GM23338 (cell line): Measurements from ENCODE around the gene LOXL4. TPM values are rescaled to one million over a fixed set of nuclear protein-coding genes. Genes with fewer than 3 reads are reported as not detected.

Experiments used
- ATAC-seq: fragments of 200-7000 bp; cut with Tn5 transposase; 3 replicates; pipeline ENCODE4 v1.9.1; 2020
- DNase-seq: peaks from one replicate; pipeline ENCODE4 v3.0.0-alpha.2; 2015; ENCODE audit warnings: low spot score
- H2AFZ ChIP-seq: fragments of 200-600 bp; sonication (generic); 2 replicates; pipeline ENCODE4 v1.8.0; 2016; ENCODE audit warnings: antibody characterized with exemption, mild to moderate bottlenecking, moderate library complexity
- H3F3A ChIP-seq: fragments of 200-600 bp; sonication (generic); replicated peaks from 2 replicates; pipeline ENCODE4 v1.8.0; 2017; ENCODE audit warnings: antibody characterized with exemption, mixed run types, low read depth
- H3K27ac ChIP-seq: fragments of 200-600 bp; sonication (generic); 2 replicates; pipeline ENCODE4 v1.6.1; 2016; ENCODE audit warnings: low read depth
- H3K27me3 ChIP-seq: fragments of 200-600 bp; sonication (generic); 2 replicates; pipeline ENCODE4 v1.8.0; 2016; ENCODE audit warnings: mild to moderate bottlenecking, mixed run types, moderate library complexity; ENCODE audit not compliant: insufficient read depth
- H3K36me3 ChIP-seq: fragments of 200-600 bp; sonication (generic); 2 replicates; pipeline ENCODE4 v1.8.0; 2016; ENCODE audit warnings: mild to moderate bottlenecking; ENCODE audit not compliant: insufficient read depth
- H3K4me1 ChIP-seq: fragments of 200-600 bp; sonication (generic); 2 replicates; pipeline ENCODE4 v1.8.0; 2016; ENCODE audit warnings: mild to moderate bottlenecking, moderate library complexity; ENCODE audit not compliant: insufficient read depth
- H3K4me2 ChIP-seq: fragments of 200-600 bp; sonication (generic); 2 replicates; pipeline ENCODE4 v1.7.1; 2017; ENCODE audit warnings: mixed run types
- H3K4me3 ChIP-seq: fragments of 200-600 bp; sonication (generic); 2 replicates; pipeline ENCODE4 v1.6.1; 2016; ENCODE audit warnings: mixed run types
- H3K79me2 ChIP-seq: fragments of 200-600 bp; sonication (generic); replicated peaks from 2 replicates; pipeline ENCODE4 v1.8.0; 2017; ENCODE audit warnings: mild to moderate bottlenecking; ENCODE audit not compliant: insufficient read depth
- H3K9me2 ChIP-seq: fragments of 200-600 bp; sonication (generic); 2 replicates; pipeline ENCODE4 v1.8.0; 2017; ENCODE audit not compliant: insufficient read depth
- H4K20me1 ChIP-seq: fragments of 200-600 bp; sonication (generic); replicated peaks from 2 replicates; pipeline ENCODE4 v1.8.0; 2017; ENCODE audit warnings: mild to moderate bottlenecking; ENCODE audit not compliant: insufficient read depth
- H3K27ac Mint-ChIP-seq: 2 replicates; pipeline ENCODE4 v1.8.0; 2020; ENCODE audit warnings: inconsistent platforms, mild to moderate bottlenecking, moderate library complexity, mixed read lengths
- H3K27me3 Mint-ChIP-seq: 3 replicates; pipeline ENCODE4 v1.8.0; 2022; ENCODE audit warnings: low read depth, mild to moderate bottlenecking, moderate library complexity, mixed read lengths, inconsistent platforms; ENCODE audit not compliant: insufficient read depth, poor library complexity
- H3K36me3 Mint-ChIP-seq: 3 replicates; pipeline ENCODE4 v1.8.0; 2021; ENCODE audit warnings: low read depth, mild to moderate bottlenecking, inconsistent platforms, moderate library complexity, mixed read lengths
- H3K4me1 Mint-ChIP-seq: 3 replicates; pipeline ENCODE4 v1.8.0; 2020; ENCODE audit warnings: mild to moderate bottlenecking, inconsistent platforms, mixed read lengths
- H3K4me3 Mint-ChIP-seq: 3 replicates; pipeline ENCODE4 v1.8.0; 2021; ENCODE audit warnings: moderate library complexity, mild to moderate bottlenecking, inconsistent platforms, mixed read lengths
- H3K9me3 Mint-ChIP-seq: 3 replicates; pipeline ENCODE4 v1.8.0; 2020; ENCODE audit warnings: moderate library complexity, mild to moderate bottlenecking, inconsistent platforms, mixed read lengths
- CREB1 ChIP-seq: fragments of 250-450 bp; sonication (Bioruptor Pico); IDR thresholded peaks from 2 replicates; pipeline ENCODE4 v1.5.0; 2020; ENCODE audit warnings: low read depth, mild to moderate bottlenecking, moderate library complexity
- CTCF ChIP-seq, 2 experiments: fragments of 200-600 bp in 1 of 2; sonication (generic) in 1 of 2; conservative IDR thresholded peaks; 2 replicates each; pipeline versions ENCODE4 v1.5.1 to v1.6.1; 2016 to 2017; ENCODE audit warnings: antibody characterized with exemption in 2 of 2, low read depth in 2 of 2, mild to moderate bottlenecking in 2 of 2, moderate library complexity in 1 of 2
- NANOG ChIP-seq: IDR thresholded peaks from 2 replicates; pipeline ENCODE4 v1.6.1; 2016; ENCODE audit warnings: antibody characterized with exemption, borderline replicate concordance
- ZNF331 ChIP-seq: fragments of 250-450 bp; sonication (Bioruptor Pico); IDR thresholded peaks from 2 replicates; pipeline ENCODE4 v1.5.0; 2020; ENCODE audit warnings: low read depth, mild to moderate bottlenecking, moderate library complexity
- polyA plus RNA-seq: library from polyadenylated mRNA; unstranded; fragments of >200 nt; fragmentation: Nextera tagmentation; extraction: Ambion mirVana; gene quantifications from 2 replicates; pipeline ENCODE4 v1.2.1, GENCODE V29; 2016
- total RNA-seq: library from RNA; depleted of rRNA; stranded (reverse); fragments of >200 nt; shearing (Covaris generic); gene quantifications from 2 replicates; pipeline ENCODE4 v1.2.3, GENCODE V29; 2014

The LOXL4 gene
- total and polyA plus RNA-seq, 2 experiments from 2014 or later, result 0.21 to 0.38 TPM

GRCh38 chr10:98309366-98310355, 41.7 kb upstream of the LOXL4 start:
- DNase-seq (peak; percentile 85), ATAC-seq (peak; percentile 96)
- peak overlapping the region; percentile 75 for H3K4me2 ChIP-seq
- Mint-ChIP-seq H3K4me1 (peaks cover 17% of the 10 kb centered on the region), H3K36me3 (no peaks in the 10 kb centered on the region), H3K27me3 (peaks cover 5% of the 10 kb centered on the region), H3K27ac (no peak overlapping the region), H3K4me3 (peak overlapping the region; percentile 67), H3K9me3 (no peaks in the 10 kb centered on the region; the same call in 2 of the 3 replicates)
- peak overlapping the region; percentile 100 for H2AFZ ChIP-seq
- H3K9me2 ChIP-seq, result no peaks in the 10 kb centered on the region
- peak overlapping the region; percentile 50 for H3K4me3 ChIP-seq
- TF ChIP-seq CTCF (conservative IDR thresholded peaks at IDR 0.05; ENCODE audit: low read depth in 2 of 2) (peak; percentile 76 to 94), ZNF331 (CRISPR knock-in tag) (no peak), CREB1 (CRISPR knock-in tag) (no peak)
- no peak overlapping the region for H3K27ac ChIP-seq
- no peaks in the 10 kb centered on the region for H3K27me3 ChIP-seq
- no peaks in the 10 kb centered on the region for H3F3A ChIP-seq
- no peaks in the 10 kb centered on the region for H3K79me2 ChIP-seq
- H4K20me1 ChIP-seq, result no peaks in the 10 kb centered on the region
- H3K36me3 ChIP-seq, result no peaks in the 10 kb centered on the region
- H3K4me1 ChIP-seq, result peaks cover 7% of the 10 kb centered on the region; the same call in 1 of the 2 replicates

GRCh38 chr10:98308669-98309365, 40.8 kb upstream of the LOXL4 start:
- H3K27ac ChIP-seq, result no peak overlapping the region
- H3K27me3 Mint-ChIP-seq, result peaks cover 3% of the 10 kb centered on the region
- DNase-seq, result peak; percentile 70

More at GRCh38 chr10:98308669-98309365, 40.8 kb upstream of the LOXL4 start:
- Histone ChIP-seq H3F3A (no peaks in the 10 kb centered on the region), H3K27me3 (no peaks in the 10 kb centered on the region), H3K4me2 (peak overlapping the region; percentile 75), H3K9me2 (no peaks in the 10 kb centered on the region), H3K79me2 (no peaks in the 10 kb centered on the region), H3K36me3 (no peaks in the 10 kb centered on the region), H3K4me1 (peaks cover 7% of the 10 kb centered on the region; the same call in 1 of the 2 replicates), H4K20me1 (no peaks in the 10 kb centered on the region), H2AFZ (peak overlapping the region; percentile 100), H3K4me3 (peak overlapping the region; percentile 50)
- Mint-ChIP-seq H3K36me3 (no peaks in the 10 kb centered on the region), H3K27ac (no peak overlapping the region), H3K4me3 (peak overlapping the region; percentile 67), H3K9me3 (no peaks in the 10 kb centered on the region; the same call in 2 of the 3 replicates), H3K4me1 (peaks cover 17% of the 10 kb centered on the region)
- TF ChIP-seq NANOG (no peak), CTCF (conservative IDR thresholded peaks at IDR 0.05; ENCODE audit: low read depth in 2 of 2) (peak; percentile 11 to 43; a peak in 2 of 4 replicates)
- peak; percentile 58 for ATAC-seq
